Keratinocyte (primary cell): ENCODE measurements around the gene RNF13. TPM values are rescaled to one million over a fixed set of nuclear protein-coding genes. Genes with fewer than 3 reads are reported as not detected.

Experiments used
- DNase-seq: peaks from one replicate; pipeline ENCODE4 v3.0.0-alpha.2; 2011; ENCODE audit warnings: low read depth, missing footprints, low spot score
- FAIRE-seq: peaks from 2 replicates; lab custom pipeline; 2011; peaks lifted over from hg19 to GRCh38; lab: Jason Lieb, UNC
- H2AFZ ChIP-seq: 2 replicates; pipeline ENCODE4 v1.6.0; 2012; ENCODE audit warnings: low read length, control low read depth, inconsistent platforms; ENCODE audit not compliant: control insufficient read depth
- H3K27ac ChIP-seq: 2 replicates; pipeline ENCODE4 v1.5.1; 2011; ENCODE audit warnings: low read length; ENCODE audit not compliant: control insufficient read depth, insufficient read depth
- H3K27me3 ChIP-seq: 3 replicates; pipeline ENCODE4 v1.6.0; 2011; ENCODE audit warnings: low read length; ENCODE audit not compliant: control insufficient read depth, insufficient read depth; ENCODE audit errors: extremely low read depth
- H3K36me3 ChIP-seq, 2 experiments: 2 replicates in 1 of 2; 3 replicates in 1 of 2; pipeline ENCODE4 v1.5.1; 2011; ENCODE audit warnings: low read length in 2 of 2, mild to moderate bottlenecking in 1 of 2; ENCODE audit not compliant: control insufficient read depth in 2 of 2, insufficient read depth in 2 of 2; ENCODE audit errors: extremely low read depth in 1 of 2
- H3K4me1 ChIP-seq: 3 replicates; pipeline ENCODE4 v1.5.1; 2011; ENCODE audit warnings: low read length; ENCODE audit not compliant: control insufficient read depth, insufficient read depth; ENCODE audit errors: extremely low read depth
- H3K4me2 ChIP-seq: 3 replicates; pipeline ENCODE4 v1.6.0; 2011; ENCODE audit warnings: low read depth, low read length; ENCODE audit not compliant: control insufficient read depth, insufficient read depth; ENCODE audit errors: extremely low read depth
- H3K4me3 ChIP-seq, 3 experiments: fragments of 200-600 bp in 1 of 3; sonication (generic) in 1 of 3; 2 replicates in 2 of 3; 3 replicates in 1 of 3; pipeline ENCODE4 v1.5.1; 2011 to 2016; ENCODE audit warnings: low read length in 3 of 3, mild to moderate bottlenecking in 3 of 3, control low read depth in 2 of 3, inconsistent platforms in 1 of 3, low read depth in 1 of 3, mixed read lengths in 1 of 3, mixed run types in 1 of 3, moderate library complexity in 1 of 3; ENCODE audit not compliant: control insufficient read depth in 2 of 3, insufficient read depth in 2 of 3; ENCODE audit errors: extremely low read depth in 1 of 3
- H3K79me2 ChIP-seq: 2 replicates; pipeline ENCODE4 v1.6.0; 2012; ENCODE audit warnings: low read length; ENCODE audit not compliant: control insufficient read depth, insufficient read depth
- H3K9ac ChIP-seq: 3 replicates; pipeline ENCODE4 v1.6.0; 2011; ENCODE audit warnings: low read length; ENCODE audit not compliant: control insufficient read depth, insufficient read depth; ENCODE audit errors: extremely low read depth
- H3K9me1 ChIP-seq: 3 replicates; pipeline ENCODE4 v1.6.0; 2011; ENCODE audit warnings: low read length; ENCODE audit not compliant: control insufficient read depth, insufficient read depth; ENCODE audit errors: extremely low read depth
- H3K9me3 ChIP-seq: 2 replicates; pipeline ENCODE4 v1.5.1; 2012; ENCODE audit warnings: low read depth, low read length; ENCODE audit not compliant: control insufficient read depth
- H4K20me1 ChIP-seq: 3 replicates; pipeline ENCODE4 v1.6.0; 2011; ENCODE audit warnings: low read length; ENCODE audit not compliant: control insufficient read depth, insufficient read depth; ENCODE audit errors: extremely low read depth
- CTCF ChIP-seq, 3 experiments: IDR thresholded peaks in 1 of 3; conservative IDR thresholded peaks in 1 of 3; optimal IDR thresholded peaks in 1 of 3; 2 replicates in 2 of 3; 3 replicates in 1 of 3; pipeline versions ENCODE3 to v1.5.1; 2011; ENCODE audit warnings: low read length in 3 of 3, mild to moderate bottlenecking in 3 of 3, moderate library complexity in 2 of 3, control low read depth in 1 of 3, inconsistent platforms in 1 of 3; ENCODE audit not compliant: insufficient read depth in 2 of 3; ENCODE audit errors: extremely low read depth in 1 of 3
- EZH2 ChIP-seq: IDR thresholded peaks from one replicate; pipeline ENCODE4 v1.6.1; 2012; ENCODE audit warnings: inconsistent platforms, mild to moderate bottlenecking, low read length, moderate library complexity
- dilution Hi-C: fragments of 300-500 bp; cut with MboI; formaldehyde crosslinking; loops from one replicate; pipeline ENCODE4 v1.7.0; 2020; ENCODE audit warnings: low sequenced_read_pairs; ENCODE audit not compliant: extremely low pct_ligation_motif_present
- polyA plus RNA-seq, 5 experiments: library from polyadenylated mRNA; depleted of rRNA in 3 of 5; stranded (reverse) in 3 of 5; stranded (forward) in 1 of 5; unstranded in 1 of 5; fragments of >200 nt; gene quantifications; 1 replicate in 1 of 5; 2 replicates in 3 of 5; 3 replicates in 1 of 5; pipeline versions ENCODE4 v1.2.1 to v1.2.3, GENCODE V29; 2011 to 2012; ENCODE audit warnings: missing spikeins in 2 of 5, low read depth in 1 of 5, low replicate concordance in 1 of 5

RNF13 gene
- polyA plus RNA-seq, 1 donor (not counting 4 experiments of a cell fraction or from before 2014, with no cell fraction given), result 57.4 TPM

- H3K9me1 ChIP-seq, result no peaks in the 10 kb centered on the region
- no peaks in the 10 kb centered on the region for H3K9me3 ChIP-seq
- no peak overlapping the region for H3K9ac ChIP-seq
- peaks cover 29% of the 10 kb centered on the region for H3K4me1 ChIP-seq
- no peak overlapping the region for H3K4me3 ChIP-seq
- no peak overlapping the region for H2AFZ ChIP-seq
- no peaks in the 10 kb centered on the region for H3K27me3 ChIP-seq
- peaks cover 89% of the 10 kb centered on the region for H3K79me2 ChIP-seq
- H3K36me3 ChIP-seq, result no peaks in the 10 kb centered on the region
- no peak overlapping the region for H3K27ac ChIP-seq
- DNase-seq (no peak), FAIRE-seq (no peak)
- TF ChIP-seq EZH2 (no peak), CTCF (optimal IDR thresholded peaks at IDR 0.05 in 1 of 3, IDR thresholded peaks at IDR 0.05 in 1 of 3, conservative IDR thresholded peaks at IDR 0.05 in 1 of 3; ENCODE audit: extremely low read depth in 1 of 3, insufficient read depth in 2 of 3, low read length in 3 of 3) (no peak)
- dilution Hi-C loops, result no loop called here
- peak overlapping the region; percentile 30 for H3K4me2 ChIP-seq
- H4K20me1 ChIP-seq, result no peaks in the 10 kb centered on the region
These were observed 7.2 kb downstream of the RNF13 start for GRCh38 chr3:149820183-149820582.

GRCh38 chr3:149826636-149827035 lies 13.6 kb downstream of the RNF13 start:
- H3K4me2 ChIP-seq, result no peak overlapping the region
- H2AFZ ChIP-seq, result no peak overlapping the region
- H4K20me1 ChIP-seq, result no peaks in the 10 kb centered on the region
- DNase-seq (no peak), FAIRE-seq (no peak)
- H3K36me3 ChIP-seq, result no peaks in the 10 kb centered on the region
- no peak overlapping the region for H3K4me3 ChIP-seq
- peaks cover 2% of the 10 kb centered on the region for H3K9me3 ChIP-seq
- no peaks in the 10 kb centered on the region for H3K9me1 ChIP-seq
- H3K27me3 ChIP-seq, result no peaks in the 10 kb centered on the region
- H3K4me1 ChIP-seq, result no peaks in the 10 kb centered on the region
- peaks cover 80% of the 10 kb centered on the region for H3K79me2 ChIP-seq
- H3K27ac ChIP-seq, result no peak overlapping the region
- dilution Hi-C loops, result no loop called here
- TF ChIP-seq CTCF (optimal IDR thresholded peaks at IDR 0.05 in 1 of 3, IDR thresholded peaks at IDR 0.05 in 1 of 3, conservative IDR thresholded peaks at IDR 0.05 in 1 of 3; ENCODE audit: extremely low read depth in 1 of 3, insufficient read depth in 2 of 3, low read length in 3 of 3), result no peak
- TF ChIP-seq EZH2, result no peak
- H3K9ac ChIP-seq, result no peak overlapping the region
